WTC11 (cell line): Measurements from ENCODE around the gene MSLN. TPM values are rescaled to one million over a fixed set of nuclear protein-coding genes. Genes with fewer than 3 reads are reported as not detected.

Experiments used
- ATAC-seq: fragments of 200-7000 bp; cut with Tn5 transposase; 2 replicates; pipeline ENCODE4 v1.10.0; 2021; ENCODE audit warnings: mild to moderate bottlenecking, moderate library complexity
- CTCF ChIA-PET: fragments of 300-600 bp; sonication (Branson Sonifier 250); formaldehyde crosslinking; loops from one replicate; lab custom pipeline; 2021; ENCODE audit warnings: antibody characterized with exemption; lab: Charles Lee
- POLR2A ChIA-PET: fragments of 350-600 bp; sonication (Branson Sonifier 250); formaldehyde crosslinking; loops from one replicate; lab custom pipeline; 2021; ENCODE audit warnings: antibody characterized with exemption; lab: Charles Lee
- DNase-seq: peaks from one replicate; pipeline ENCODE4 v3.0.0; 2021; ENCODE audit warnings: low spot score
- H3K27ac Mint-ChIP-seq: 2 replicates; pipeline ENCODE4 v1.8.0; 2021; ENCODE audit warnings: mixed read lengths
- H3K27me3 Mint-ChIP-seq: 2 replicates; pipeline ENCODE4 v1.8.0; 2021; ENCODE audit warnings: low read depth, mild to moderate bottlenecking, moderate library complexity, mixed read lengths
- H3K36me3 Mint-ChIP-seq: 2 replicates; pipeline ENCODE4 v1.8.0; 2021; ENCODE audit warnings: mixed read lengths
- H3K4me1 Mint-ChIP-seq: 2 replicates; pipeline ENCODE4 v1.8.0; 2022; ENCODE audit warnings: mixed read lengths
- H3K4me3 Mint-ChIP-seq: 2 replicates; pipeline ENCODE4 v1.8.0; 2021; ENCODE audit warnings: mild to moderate bottlenecking, moderate library complexity, mixed read lengths
- H3K9me3 Mint-ChIP-seq: 2 replicates; pipeline ENCODE4 v1.8.0; 2021; ENCODE audit warnings: mixed read lengths
- ARID4B ChIP-seq: sonication (generic); formaldehyde crosslinking; IDR thresholded peaks from 2 replicates; pipeline ENCODE4 v1.8.0; 2023; ENCODE audit warnings: missing genetic modification reagents, mild to moderate bottlenecking, borderline replicate concordance
- CDX4 ChIP-seq: fragments of 250-450 bp; sonication (Bioruptor Pico); IDR thresholded peaks from 2 replicates; pipeline ENCODE4 v1.9.0; 2021; ENCODE audit warnings: moderate library complexity, mild to moderate bottlenecking, inconsistent platforms, borderline replicate concordance
- CREM ChIP-seq: sonication (generic); formaldehyde crosslinking; IDR thresholded peaks from 2 replicates; pipeline ENCODE4 v1.8.1; 2022; ENCODE audit warnings: mild to moderate bottlenecking, missing genetic modification reagents, moderate library complexity
- E2F4 ChIP-seq: sonication (generic); formaldehyde crosslinking; IDR thresholded peaks from 2 replicates; pipeline ENCODE4 v1.8.1; 2022; ENCODE audit warnings: low read depth, mild to moderate bottlenecking, moderate library complexity, missing genetic modification reagents, borderline replicate concordance
- ESRRA ChIP-seq: sonication (generic); formaldehyde crosslinking; IDR thresholded peaks from 2 replicates; pipeline ENCODE4 v1.8.1; 2022; ENCODE audit warnings: mild to moderate bottlenecking, missing genetic modification reagents, borderline replicate concordance
- FOXK1 ChIP-seq: sonication (generic); formaldehyde crosslinking; IDR thresholded peaks from 2 replicates; pipeline ENCODE4 v1.8.0; 2022; ENCODE audit warnings: mild to moderate bottlenecking, moderate library complexity, missing genetic modification reagents
- FOXP4 ChIP-seq: sonication (generic); formaldehyde crosslinking; IDR thresholded peaks from 2 replicates; pipeline ENCODE4 v1.8.0; 2022; ENCODE audit warnings: mild to moderate bottlenecking, missing genetic modification reagents
- GABPB1 ChIP-seq: sonication (generic); formaldehyde crosslinking; IDR thresholded peaks from 2 replicates; pipeline ENCODE4 v1.8.1; 2023; ENCODE audit warnings: mild to moderate bottlenecking, missing genetic modification reagents
- GTF2I ChIP-seq: fragments of 250-450 bp; sonication (Bioruptor Pico); conservative IDR thresholded peaks from 2 replicates; pipeline ENCODE4 v1.4.0; 2021; ENCODE audit warnings: mild to moderate bottlenecking
- JAZF1 ChIP-seq: fragments of 250-450 bp; sonication (Bioruptor Pico); IDR thresholded peaks from 2 replicates; pipeline ENCODE4 v1.9.0; 2021; ENCODE audit warnings: moderate library complexity, mild to moderate bottlenecking, inconsistent platforms
- JUN ChIP-seq: sonication (generic); formaldehyde crosslinking; IDR thresholded peaks from 2 replicates; pipeline ENCODE4 v1.8.0; 2023; ENCODE audit warnings: mild to moderate bottlenecking, missing genetic modification reagents
- NFE2L1 ChIP-seq: sonication (generic); formaldehyde crosslinking; IDR thresholded peaks from 2 replicates; pipeline ENCODE4 v1.8.1; 2023; ENCODE audit warnings: missing genetic modification reagents
- NFYB ChIP-seq: sonication (generic); formaldehyde crosslinking; conservative IDR thresholded peaks from 2 replicates; pipeline ENCODE4 v1.8.0; 2022; ENCODE audit warnings: low read depth, missing genetic modification reagents
- NR3C1 ChIP-seq: sonication (generic); formaldehyde crosslinking; conservative IDR thresholded peaks from 2 replicates; pipeline ENCODE4 v1.8.1; 2023; ENCODE audit warnings: low read depth, mild to moderate bottlenecking, missing genetic modification reagents
- PRDM15 ChIP-seq: sonication (generic); formaldehyde crosslinking; IDR thresholded peaks from 2 replicates; pipeline ENCODE4 v1.8.0; 2022; ENCODE audit warnings: missing genetic modification reagents
- RELA ChIP-seq: sonication (generic); formaldehyde crosslinking; IDR thresholded peaks from 2 replicates; pipeline ENCODE4 v1.8.1; 2022; ENCODE audit warnings: missing genetic modification reagents, mild to moderate bottlenecking, borderline replicate concordance
- SMAD3 ChIP-seq: sonication (generic); formaldehyde crosslinking; IDR thresholded peaks from 2 replicates; pipeline ENCODE4 v1.8.0; 2022; ENCODE audit warnings: missing genetic modification reagents, mild to moderate bottlenecking, borderline replicate concordance
- ZBTB43 ChIP-seq: sonication (generic); formaldehyde crosslinking; IDR thresholded peaks from 2 replicates; pipeline ENCODE4 v1.8.1; 2023; ENCODE audit warnings: mild to moderate bottlenecking, missing genetic modification reagents
- ZNF416 ChIP-seq: fragments of 250-450 bp; sonication (Bioruptor Pico); IDR thresholded peaks from 2 replicates; pipeline ENCODE4 v1.9.0; 2021; ENCODE audit warnings: mild to moderate bottlenecking, inconsistent platforms
- total RNA-seq: library from RNA; stranded (reverse); gene quantifications from 3 replicates; pipeline ENCODE4 v1.2.3, GENCODE V29; 2021

The MSLN gene
- total RNA-seq, 1 experiment from 2014 or later = 0.20 TPM

GRCh38 chr16:787978-788398 is 27.5 kb downstream of the MSLN start, which contains the start of gene RPUSD1:
RPUSD1 (minus strand) TSS chr16:788381; CDS start chr16:787737, 644 bp downstream.
- Mint-ChIP-seq H3K27ac (no peak within 1 kb of the TSS; the same call in 1 of the 2 replicates), H3K4me1 (no peaks in the 10 kb centered on the region), H3K9me3 (no peaks in the 10 kb centered on the region), H3K4me3 (peak within 1 kb of the TSS; percentile 83), H3K27me3 (no peaks in the 10 kb centered on the region), H3K36me3 (peaks cover 11% of the 10 kb centered on the region)
- peak; percentile 12 for ATAC-seq
- ChIA-PET POLR2A (interaction anchor here (0.7 to 2.7 kb wide), 7 partner anchors 9 to 93 kb away, joined by 3 to 12 read pairs (median 3); partner anchors contain the start of genes ANTKMT and GNG13), CTCF (interaction anchor here (0.9 to 3.0 kb wide), 22 partner anchors 12 to 315 kb away, joined by 3 to 22 read pairs (median 6); partner anchors contain the start of genes ANTKMT, CCDC78, CIAO3 and GNG13)
- DNase-seq = peak; percentile 52
- no peak for TF ChIP-seq ARID4B
- no peak for TF ChIP-seq CDX4 (CRISPR knock-in tag)
- TF ChIP-seq SMAD3 = no peak
- TF ChIP-seq GTF2I (CRISPR knock-in tag) = no peak
- 0 out of 2 replicates have a peak, but pooled peaks have one; percentile 31 for TF ChIP-seq ZNF416
- no peak for TF ChIP-seq JAZF1 (CRISPR knock-in tag)
- no peak for TF ChIP-seq E2F4 (CRISPR knock-in tag)
- no peak for TF ChIP-seq ZBTB43 (CRISPR knock-in tag)
- peak; percentile 44; the same call in 1 of the 2 replicates for TF ChIP-seq FOXP4 (CRISPR knock-in tag)
- TF ChIP-seq CREM (CRISPR knock-in tag) = no peak
- TF ChIP-seq NFE2L1 (CRISPR knock-in tag) = no peak
- TF ChIP-seq ESRRA (CRISPR knock-in tag) = no peak
- TF ChIP-seq GABPB1 (CRISPR knock-in tag) = no peak

- H3K4me3 Mint-ChIP-seq = peak within 1 kb of the TSS; percentile 83
- POLR2A ChIA-PET = interaction anchor here (0.7 to 2.7 kb wide), 8 partner anchors 8 to 93 kb away, joined by 3 to 12 read pairs (median 3); partner anchors contain the start of genes ANTKMT and GNG13
- peaks cover 11% of the 10 kb centered on the region for H3K36me3 Mint-ChIP-seq
- H3K27ac Mint-ChIP-seq = no peak within 1 kb of the TSS; the same call in 1 of the 2 replicates
- CTCF ChIA-PET = interaction anchor here (0.9 to 3.0 kb wide), 22 partner anchors 12 to 314 kb away, joined by 3 to 22 read pairs (median 6); partner anchors contain the start of genes ANTKMT, CCDC78, CIAO3 and GNG13
- no peaks in the 10 kb centered on the region for H3K4me1 Mint-ChIP-seq
- H3K27me3 Mint-ChIP-seq = no peaks in the 10 kb centered on the region
- DNase-seq (peak; percentile 92), ATAC-seq (peak; percentile 84)
- H3K9me3 Mint-ChIP-seq = no peaks in the 10 kb centered on the region
- TF ChIP-seq PRDM15 (CRISPR knock-in tag) = no peak
- 0 out of 2 replicates have a peak, but pooled peaks have one; percentile 77 for TF ChIP-seq RELA (CRISPR knock-in tag)
- 0 out of 2 replicates have a peak, but pooled peaks have one; percentile 24 for TF ChIP-seq NR3C1 (CRISPR knock-in tag)
- 0 out of 2 replicates have a peak, but pooled peaks have one; percentile 16 for TF ChIP-seq NFE2L1 (CRISPR knock-in tag)
- TF ChIP-seq CREM (CRISPR knock-in tag) = 0 out of 2 replicates have a peak, but pooled peaks have one; percentile 24
- TF ChIP-seq JUN (CRISPR knock-in tag) = no peak
- TF ChIP-seq FOXK1 (CRISPR knock-in tag) = no peak
- peak; percentile 80 for TF ChIP-seq NFYB (CRISPR knock-in tag)
Observed at GRCh38 chr16:788399-789126, 28.0 kb downstream of the MSLN start, which contains the start of gene CHTF18. CHTF18 (plus strand) TSS chr16:788620; CDS start chr16:788685, 65 bp downstream.
